Endodermal cell (in vitro differentiated cells): ENCODE results near the gene PIR. TPM values are rescaled to one million over a fixed set of nuclear protein-coding genes. Genes with fewer than 3 reads are reported as not detected.

Experiments
- DNase-seq: peaks from one replicate; pipeline ENCODE4 v3.0.0-alpha.2; 2017
- H3K27ac ChIP-seq: 2 replicates; pipeline ENCODE4 v1.5.1; 2013; ENCODE audit warnings: mild to moderate bottlenecking, low read depth, low read length, moderate library complexity
- H3K27me3 ChIP-seq: 2 replicates; pipeline ENCODE4 v1.6.1; 2013; ENCODE audit warnings: mild to moderate bottlenecking, low read length, moderate library complexity; ENCODE audit not compliant: insufficient read depth, control insufficient read depth, poor library complexity, severe bottlenecking
- H3K36me3 ChIP-seq: 2 replicates; pipeline ENCODE4 v1.7.0; 2013; ENCODE audit warnings: mild to moderate bottlenecking, low read length, moderate library complexity; ENCODE audit not compliant: control insufficient read depth, insufficient read depth
- H3K4me1 ChIP-seq: one replicate; pipeline ENCODE4 v1.7.0; 2013; ENCODE audit warnings: low read length; ENCODE audit not compliant: control insufficient read depth, insufficient read depth
- H3K4me3 ChIP-seq: 2 replicates; pipeline ENCODE4 v1.5.1; 2013; ENCODE audit warnings: mild to moderate bottlenecking, low read length, moderate library complexity
- H3K9ac ChIP-seq: 2 replicates; pipeline ENCODE4 v1.6.1; 2013; ENCODE audit warnings: mild to moderate bottlenecking, low read length, moderate library complexity; ENCODE audit not compliant: poor library complexity, severe bottlenecking; ENCODE audit errors: extremely low read depth
- H3K9me3 ChIP-seq: 2 replicates; pipeline ENCODE4 v1.6.1; 2013; ENCODE audit warnings: mild to moderate bottlenecking, low read length, moderate library complexity; ENCODE audit not compliant: control insufficient read depth
- H3K27ac Mint-ChIP-seq: 2 replicates; pipeline ENCODE4 v1.8.0; 2020; ENCODE audit warnings: mixed read lengths
- H3K27me3 Mint-ChIP-seq: 2 replicates; pipeline ENCODE4 v1.8.0; 2021; ENCODE audit warnings: mild to moderate bottlenecking, mixed read lengths; ENCODE audit not compliant: insufficient read depth
- H3K36me3 Mint-ChIP-seq: 2 replicates; pipeline ENCODE4 v1.8.0; 2020; ENCODE audit warnings: low read depth, mixed read lengths
- H3K4me1 Mint-ChIP-seq: 2 replicates; pipeline ENCODE4 v1.8.0; 2020; ENCODE audit warnings: mixed read lengths
- H3K4me3 Mint-ChIP-seq: 2 replicates; pipeline ENCODE4 v1.8.0; 2020; ENCODE audit warnings: mild to moderate bottlenecking, moderate library complexity, mixed read lengths
- H3K9me3 Mint-ChIP-seq: 2 replicates; pipeline ENCODE4 v1.8.0; 2020; ENCODE audit warnings: mild to moderate bottlenecking, mixed read lengths
- CTCF ChIP-seq: fragments of 200-600 bp; sonication (generic); conservative IDR thresholded peaks from 2 replicates; pipeline ENCODE4 v1.5.0; 2021; ENCODE audit warnings: antibody characterized with exemption, mild to moderate bottlenecking
- WGBS, 2 experiments: methylation state at CpG; one replicate each; pipeline versions ENCODE4 v1.1.5 to v1.1.7; 2013; ENCODE audit warnings: missing lambda C conversion rate in 2 of 2, mixed read lengths in 1 of 2; ENCODE audit not compliant: insufficient coverage in 1 of 2, insufficient read length in 1 of 2; 5-methylcytosine and 5-hydroxymethylcytosine counted together
- total RNA-seq, 2 donors: library from RNA; stranded (reverse); fragmentation: NEBNext Ultra II Directional in 1 of 2; extraction: Animal tissue kit (Norgen Biotek cat#: 25700) in 1 of 2; gene quantifications; 2 replicates in 1 of 2; 3 replicates in 1 of 2; pipeline ENCODE4 v1.2.1, GENCODE V29; 2021

PIR gene
- total RNA-seq, 2 donors from 2014 or later: 21.0 to 34.2 TPM

GRCh38 chrX:15343075-15343476, 150.1 kb downstream of the PIR start:
- H3K4me1 Mint-ChIP-seq: no peaks in the 10 kb centered on the region
- no peaks in the 10 kb centered on the region for H3K9me3 Mint-ChIP-seq
- H3K4me3 Mint-ChIP-seq: no peak overlapping the region
- H3K36me3 Mint-ChIP-seq: no peaks in the 10 kb centered on the region
- H3K4me1 ChIP-seq: no peaks in the 10 kb centered on the region
- H3K27me3 ChIP-seq: peaks cover 10% of the 10 kb centered on the region
- DNase-seq: no peak
- H3K27ac Mint-ChIP-seq: no peak overlapping the region
- WGBS, 2 experiments: 85 to 86% methylated on average over 1 to 5 of the region's 5 CpGs
- peaks cover 36% of the 10 kb centered on the region for H3K27me3 Mint-ChIP-seq
- no peak for TF ChIP-seq CTCF
- no peaks in the 10 kb centered on the region for H3K36me3 ChIP-seq
- H3K4me3 ChIP-seq: no peak overlapping the region
- H3K27ac ChIP-seq: no peak overlapping the region
- H3K9me3 ChIP-seq: no peaks in the 10 kb centered on the region
- H3K9ac ChIP-seq: no peak overlapping the region

- no peak overlapping the region for H3K27ac ChIP-seq
- H3K27me3 ChIP-seq: peaks cover 24% of the 10 kb centered on the region
- no peaks in the 10 kb centered on the region for H3K36me3 ChIP-seq
- Mint-ChIP-seq H3K4me1 (no peaks in the 10 kb centered on the region), H3K27me3 (peaks cover 36% of the 10 kb centered on the region), H3K36me3 (no peaks in the 10 kb centered on the region), H3K27ac (no peak overlapping the region), H3K9me3 (no peaks in the 10 kb centered on the region), H3K4me3 (no peak overlapping the region)
- 90% methylated on average over 2 of the region's 2 CpGs; no CpG with 5 or more reads in 1 of the 2 experiments for WGBS, 2 experiments
- no peak for TF ChIP-seq CTCF
- H3K9ac ChIP-seq: no peak overlapping the region
- DNase-seq: no peak
- H3K4me3 ChIP-seq: no peak overlapping the region
- H3K9me3 ChIP-seq: no peaks in the 10 kb centered on the region
- no peaks in the 10 kb centered on the region for H3K4me1 ChIP-seq
These were observed 152.3 kb downstream of the PIR start for GRCh38 chrX:15340867-15341266.

GRCh38 chrX:15336023-15336413, 157.1 kb downstream of the PIR start:
- Mint-ChIP-seq H3K36me3 (peaks cover 6% of the 10 kb centered on the region), H3K27me3 (peaks cover 21% of the 10 kb centered on the region), H3K4me1 (peaks cover 4% of the 10 kb centered on the region), H3K4me3 (peak overlapping the region; percentile 96), H3K27ac (peak overlapping the region; percentile 92), H3K9me3 (no peaks in the 10 kb centered on the region)
- H3K27ac ChIP-seq: no peak overlapping the region
- TF ChIP-seq CTCF: no peak
- no peak for DNase-seq
- H3K9me3 ChIP-seq: no peaks in the 10 kb centered on the region
- peak overlapping the region; percentile 77 for H3K9ac ChIP-seq
- 3 to 8% methylated on average over 2 to 9 of the region's 10 CpGs for WGBS, 2 experiments
- H3K4me1 ChIP-seq: no peaks in the 10 kb centered on the region
- H3K27me3 ChIP-seq: peaks cover 24% of the 10 kb centered on the region
- H3K36me3 ChIP-seq: peaks cover 15% of the 10 kb centered on the region
- H3K4me3 ChIP-seq: peak overlapping the region; percentile 93
